Muscle of leg (tissue), 11 donors: ENCODE data around the gene TBC1D5. TPM values are rescaled to one million over a fixed set of nuclear protein-coding genes. Genes with fewer than 3 reads are reported as not detected.
A peak's percentile ranks its signal among the peaks of the same experiment; 100 is the strongest.
"Not testable (repeated sequence)": the region's sequence is repeated elsewhere in the genome, so short reads cannot be mapped to it uniquely, and the experiment has no call there.

Experiments used
- DNase-seq: peaks from one replicate; pipeline ENCODE4 v3.0.0; 2013
- H3K27ac ChIP-seq: one replicate; pipeline ENCODE4 v1.5.1; 2013; ENCODE audit warnings: mild to moderate bottlenecking, low read length, control low read depth
- H3K27me3 ChIP-seq: one replicate; pipeline ENCODE4 v1.6.1; 2013; ENCODE audit warnings: low read length; ENCODE audit not compliant: control insufficient read depth, insufficient read depth
- H3K36me3 ChIP-seq: one replicate; pipeline ENCODE4 v1.6.1; 2013; ENCODE audit warnings: low read length; ENCODE audit not compliant: control insufficient read depth, insufficient read depth
- H3K4me1 ChIP-seq: one replicate; pipeline ENCODE4 v1.6.1; 2013; ENCODE audit warnings: low read length; ENCODE audit not compliant: control insufficient read depth, insufficient read depth
- H3K4me3 ChIP-seq: one replicate; pipeline ENCODE4 v1.5.1; 2013; ENCODE audit warnings: low read length, control low read depth
- H3K9me3 ChIP-seq: replicated peaks from 2 replicates; pipeline ENCODE4 v1.6.1; 2013; ENCODE audit warnings: low read depth, low read length; ENCODE audit not compliant: control insufficient read depth
- WGBS: methylation state at CpG from one replicate; pipeline ENCODE4 v1.1.5; 2013; ENCODE audit warnings: missing lambda C conversion rate; ENCODE audit not compliant: insufficient coverage; 5-methylcytosine and 5-hydroxymethylcytosine counted together
- polyA plus RNA-seq, 8 donors: library from polyadenylated mRNA; unstranded; fragments of 120-200 nt; gene quantifications; one replicate each; pipeline versions ENCODE4 v1.2.1 to v1.2.3, GENCODE V29; 2013; ENCODE audit warnings: inconsistent platforms in 1 of 8, low replicate concordance in 1 of 8; ENCODE audit not compliant: insufficient read length in 8 of 8, insufficient read depth in 1 of 8
- total RNA-seq: library from RNA; stranded (reverse); fragments of 120-200 nt; gene quantifications from one replicate; pipeline ENCODE4 v1.2.4, GENCODE V29; 2013

TBC1D5 gene
- total and polyA plus RNA-seq, 9 donors, result 19.0 to 58.7 (median 32.6) TPM

GRCh38 chr3:17740721-17741141 lies 1.7 kb downstream of the TBC1D5 start:
- Histone ChIP-seq H3K4me1 (peaks cover 13% of the 10 kb centered on the region), H3K9me3 (no peaks in the 10 kb centered on the region), H3K4me3 (peak overlapping the region; percentile 88), H3K27ac (peak overlapping the region; percentile 99), H3K36me3 (peaks cover 5% of the 10 kb centered on the region), H3K27me3 (no peaks in the 10 kb centered on the region)
- 50% methylated on average over 2 of the region's 3 CpGs for WGBS
- peak; percentile 41 for DNase-seq

GRCh38 chr3:17738921-17739320 lies 3.5 kb downstream of the TBC1D5 start:
- Histone ChIP-seq H3K27me3 (no peaks in the 10 kb centered on the region), H3K27ac (no peak overlapping the region), H3K4me3 (no peak overlapping the region), H3K4me1 (peaks cover 13% of the 10 kb centered on the region), H3K9me3 (no peaks in the 10 kb centered on the region), H3K36me3 (peaks cover 8% of the 10 kb centered on the region)
- 40% methylated on average over 1 of the region's 2 CpGs for WGBS
- DNase-seq, result no peak

GRCh38 chr3:17738219-17738618 lies 4.2 kb downstream of the TBC1D5 start:
- H3K4me1 ChIP-seq, result peaks cover 13% of the 10 kb centered on the region
- H3K36me3 ChIP-seq, result peaks cover 8% of the 10 kb centered on the region
- H3K27ac ChIP-seq, result no peak overlapping the region
- H3K27me3 ChIP-seq, result no peaks in the 10 kb centered on the region
- H3K4me3 ChIP-seq, result no peak overlapping the region
- no peaks in the 10 kb centered on the region for H3K9me3 ChIP-seq
- DNase-seq, result no peak
- WGBS, result no CpG with 5 or more reads among the region's 2 CpGs

GRCh38 chr3:17737591-17737990 lies 4.8 kb downstream of the TBC1D5 start:
- Histone ChIP-seq H3K27ac (no peak overlapping the region), H3K36me3 (peaks cover 8% of the 10 kb centered on the region), H3K9me3 (no peaks in the 10 kb centered on the region), H3K27me3 (no peaks in the 10 kb centered on the region), H3K4me1 (peaks cover 10% of the 10 kb centered on the region), H3K4me3 (no peak overlapping the region)
- DNase-seq, result no peak

GRCh38 chr3:17735362-17735761 lies 7.1 kb downstream of the TBC1D5 start:
- peaks cover 12% of the 10 kb centered on the region for H3K36me3 ChIP-seq
- not testable (repeated sequence) for H3K27ac ChIP-seq, H3K4me1 ChIP-seq, H3K4me3 ChIP-seq, H3K27me3 ChIP-seq, H3K9me3 ChIP-seq, DNase-seq
- WGBS, result 100% methylated on average over 7 of the region's 7 CpGs

GRCh38 chr3:17733768-17734167 lies 8.7 kb downstream of the TBC1D5 start:
- Histone ChIP-seq H3K4me1 (no peaks in the 10 kb centered on the region), H3K27me3 (no peaks in the 10 kb centered on the region), H3K4me3 (no peak overlapping the region), H3K9me3 (peaks cover 4% of the 10 kb centered on the region), H3K36me3 (peaks cover 10% of the 10 kb centered on the region), H3K27ac (no peak overlapping the region)
- no CpG with 5 or more reads among the region's 2 CpGs for WGBS
- no peak for DNase-seq

- no peaks in the 10 kb centered on the region for H3K4me1 ChIP-seq
- no peaks in the 10 kb centered on the region for H3K27me3 ChIP-seq
- peaks cover 4% of the 10 kb centered on the region for H3K9me3 ChIP-seq
- no CpG with 5 or more reads among the region's 3 CpGs for WGBS
- peaks cover 10% of the 10 kb centered on the region for H3K36me3 ChIP-seq
- no peak overlapping the region for H3K4me3 ChIP-seq
- H3K27ac ChIP-seq, result no peak overlapping the region
- no peak for DNase-seq
Measured at GRCh38 chr3:17733215-17733614, 9.2 kb downstream of the TBC1D5 start.

- no CpG with 5 or more reads among the region's 4 CpGs for WGBS
- H3K4me1 ChIP-seq, result no peaks in the 10 kb centered on the region
- H3K4me3 ChIP-seq, result no peak overlapping the region
- peaks cover 7% of the 10 kb centered on the region for H3K36me3 ChIP-seq
- no peak for DNase-seq
- H3K27me3 ChIP-seq, result no peaks in the 10 kb centered on the region
- peaks cover 15% of the 10 kb centered on the region for H3K9me3 ChIP-seq
- H3K27ac ChIP-seq, result no peak overlapping the region
Measured at GRCh38 chr3:17730318-17730967, 12.0 kb downstream of the TBC1D5 start.

- no CpG with 5 or more reads among the region's 1 CpG for WGBS
- H3K27ac ChIP-seq, result no peak overlapping the region
- H3K27me3 ChIP-seq, result no peaks in the 10 kb centered on the region
- no peak overlapping the region for H3K4me3 ChIP-seq
- H3K36me3 ChIP-seq, result peaks cover 2% of the 10 kb centered on the region
- DNase-seq, result no peak
- peaks cover 21% of the 10 kb centered on the region for H3K9me3 ChIP-seq
- no peaks in the 10 kb centered on the region for H3K4me1 ChIP-seq
Measured at GRCh38 chr3:17726313-17726712, 16.1 kb downstream of the TBC1D5 start.

GRCh38 chr3:17725844-17726243 lies 16.6 kb downstream of the TBC1D5 start:
- no CpG with 5 or more reads among the region's 5 CpGs for WGBS

GRCh38 chr3:17724948-17725347 lies 17.5 kb downstream of the TBC1D5 start:
- Histone ChIP-seq H3K4me3 (no peak overlapping the region), H3K27me3 (no peaks in the 10 kb centered on the region), H3K9me3 (peaks cover 17% of the 10 kb centered on the region), H3K27ac (no peak overlapping the region), H3K4me1 (no peaks in the 10 kb centered on the region), H3K36me3 (peaks cover 2% of the 10 kb centered on the region)
- no CpG with 5 or more reads among the region's 1 CpG for WGBS
- no peak for DNase-seq

More at GRCh38 chr3:17725844-17726243, 16.6 kb downstream of the TBC1D5 start:
- not testable (repeated sequence) for H3K27ac ChIP-seq, H3K4me1 ChIP-seq, H3K36me3 ChIP-seq, DNase-seq, H3K27me3 ChIP-seq, H3K4me3 ChIP-seq
- H3K9me3 ChIP-seq, result peaks cover 21% of the 10 kb centered on the region
